Hepatocyte (in vitro differentiated cells): ENCODE data around the gene XYLT1. TPM values are rescaled to one million over a fixed set of nuclear protein-coding genes. Genes with fewer than 3 reads are reported as not detected.
A peak's percentile ranks its signal among the peaks of the same experiment; 100 is the strongest.

Experiments
- DNase-seq: peaks from one replicate; pipeline ENCODE4 v3.0.0-alpha.2; 2016; ENCODE audit warnings: low spot score
- H2AFZ ChIP-seq: fragments of 200-600 bp; sonication (generic); 2 replicates; pipeline ENCODE4 v1.6.0; 2016; ENCODE audit warnings: antibody characterized with exemption, mild to moderate bottlenecking
- H3K27ac ChIP-seq: fragments of 200-600 bp; sonication (generic); 2 replicates; pipeline ENCODE4 v1.5.1; 2016; ENCODE audit warnings: mild to moderate bottlenecking
- H3K27me3 ChIP-seq: fragments of 200-600 bp; sonication (generic); 2 replicates; pipeline ENCODE4 v1.6.1; 2016
- H3K36me3 ChIP-seq: fragments of 200-600 bp; sonication (generic); replicated peaks from 2 replicates; pipeline ENCODE4 v1.5.1; 2016; ENCODE audit warnings: low read depth; ENCODE audit not compliant: insufficient read depth
- H3K4me1 ChIP-seq: fragments of 200-600 bp; sonication (generic); 2 replicates; pipeline ENCODE4 v1.5.1; 2016; ENCODE audit warnings: mild to moderate bottlenecking, moderate library complexity; ENCODE audit not compliant: insufficient read depth
- H3K4me2 ChIP-seq: fragments of 200-600 bp; sonication (generic); 2 replicates; pipeline ENCODE4 v1.6.0; 2016
- H3K4me3 ChIP-seq: fragments of 200-600 bp; sonication (generic); 2 replicates; pipeline ENCODE4 v1.5.1; 2016; ENCODE audit warnings: mild to moderate bottlenecking
- H3K79me2 ChIP-seq: fragments of 200-600 bp; sonication (generic); 2 replicates; pipeline ENCODE4 v1.6.0; 2017; ENCODE audit warnings: mild to moderate bottlenecking
- H3K9me2 ChIP-seq: fragments of 200-600 bp; sonication (generic); replicated peaks from 2 replicates; pipeline ENCODE4 v1.6.0; 2017; ENCODE audit warnings: mild to moderate bottlenecking; ENCODE audit not compliant: insufficient read depth
- H3K9me3 ChIP-seq: fragments of 200-600 bp; sonication (generic); 2 replicates; pipeline ENCODE4 v1.5.1; 2016; ENCODE audit warnings: low read depth, mild to moderate bottlenecking
- H4K20me1 ChIP-seq: fragments of 200-600 bp; sonication (generic); 2 replicates; pipeline ENCODE4 v1.6.0; 2016; ENCODE audit warnings: mild to moderate bottlenecking; ENCODE audit not compliant: insufficient read depth, poor library complexity, severe bottlenecking
- EZH2 ChIP-seq: fragments of 200-600 bp; sonication (generic); IDR thresholded peaks from 2 replicates; pipeline ENCODE4 v1.6.1; 2016; ENCODE audit warnings: antibody characterized with exemption, mild to moderate bottlenecking, borderline replicate concordance
- EZH2phosphoT487 ChIP-seq: fragments of 200-600 bp; sonication (generic); IDR thresholded peaks from one replicate; pipeline ENCODE4 v1.6.1; 2018; ENCODE audit warnings: antibody characterized with exemption, mild to moderate bottlenecking, low read depth, moderate library complexity; ENCODE audit not compliant: unreplicated experiment, severe bottlenecking
- WGBS: methylation state at CpG from one replicate; pipeline ENCODE4 v1.1.6; 2016; ENCODE audit warnings: low lambda C conversion rate; ENCODE audit errors: missing lambda C conversion rate; 5-methylcytosine and 5-hydroxymethylcytosine counted together
- polyA plus RNA-seq: library from polyadenylated mRNA; unstranded; fragments of >200 nt; fragmentation: Nextera tagmentation; extraction: Ambion mirVana; gene quantifications from 2 replicates; pipeline ENCODE4 v1.2.1, GENCODE V29; 2016
- total RNA-seq: library from RNA; depleted of rRNA; stranded (reverse); fragments of >200 nt; gene quantifications from 2 replicates; pipeline ENCODE4 v1.2.3, GENCODE V29; 2014
- TF ChIP-seq, protein P1 (sequence below): fragments of 200-600 bp; sonication (generic); IDR thresholded peaks from 2 replicates; pipeline ENCODE4 v1.5.1; 2016; ENCODE audit warnings: antibody characterized with exemption, mild to moderate bottlenecking; ENCODE audit not compliant: poor library complexity

Gene XYLT1
- total and polyA plus RNA-seq, 2 experiments from 2014 or later, result 6.9 to 13.7 TPM

DNA sequence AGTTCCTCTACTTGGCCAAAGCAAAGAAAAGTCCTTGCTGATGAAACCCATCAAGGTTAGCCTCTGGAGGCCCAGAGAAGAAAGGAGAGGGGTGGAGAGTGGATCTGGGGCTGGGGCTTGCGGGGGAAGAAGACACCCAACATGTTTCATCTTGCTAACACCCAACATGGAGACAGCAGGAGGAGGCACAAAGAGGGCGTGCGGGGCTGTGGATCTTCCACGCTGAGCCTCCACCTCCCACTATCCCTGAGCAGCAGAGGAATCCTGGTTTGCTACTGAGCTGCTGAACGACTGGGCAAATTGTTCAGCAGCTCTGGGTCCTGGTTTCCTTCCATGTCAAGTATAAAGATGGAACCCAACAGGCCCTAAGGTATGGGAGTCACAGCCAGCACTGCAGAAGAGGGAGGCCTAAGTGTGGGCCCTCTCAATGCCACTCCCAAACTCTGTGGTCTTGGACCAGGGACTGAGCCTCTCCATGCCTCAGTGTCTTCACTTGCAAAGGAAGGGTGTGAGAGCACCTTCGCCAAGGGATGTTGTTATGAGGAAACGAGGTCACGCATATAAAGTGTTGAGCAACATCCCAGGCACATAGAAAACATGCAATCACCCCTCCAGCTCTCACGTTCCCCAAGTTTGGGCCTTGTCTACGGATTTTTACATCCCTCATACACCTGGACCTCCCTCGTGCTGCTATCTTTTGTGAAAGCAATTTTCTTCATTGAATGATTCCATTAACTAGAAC is 122.5 kb downstream of the XYLT1 start:
- H3K36me3 ChIP-seq, result no peaks in the 10 kb centered on the region

DNA sequence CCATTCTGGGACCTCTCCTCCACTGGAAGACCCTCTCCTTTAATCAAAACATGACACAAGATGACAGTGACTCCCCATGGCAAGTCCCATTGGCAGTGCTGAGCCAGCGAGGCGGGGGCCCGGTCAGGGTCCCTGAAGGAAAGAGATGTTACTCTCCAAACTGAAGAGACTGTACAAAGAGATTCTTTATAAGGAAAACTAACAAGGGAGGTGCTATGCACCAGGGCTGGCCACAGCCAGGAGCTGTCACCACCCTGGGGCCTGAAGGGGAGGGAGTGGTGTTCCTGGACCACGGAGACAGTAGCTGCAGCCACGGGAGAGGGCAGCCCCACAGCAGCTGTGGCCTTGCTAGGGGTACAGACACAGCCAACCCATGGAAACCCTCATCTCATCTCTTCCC is 123.1 kb downstream of the XYLT1 start:
- TF ChIP-seq EZH2phosphoT487 (no peak), EZH2 (no peak)
- TF ChIP-seq, protein P1, sequence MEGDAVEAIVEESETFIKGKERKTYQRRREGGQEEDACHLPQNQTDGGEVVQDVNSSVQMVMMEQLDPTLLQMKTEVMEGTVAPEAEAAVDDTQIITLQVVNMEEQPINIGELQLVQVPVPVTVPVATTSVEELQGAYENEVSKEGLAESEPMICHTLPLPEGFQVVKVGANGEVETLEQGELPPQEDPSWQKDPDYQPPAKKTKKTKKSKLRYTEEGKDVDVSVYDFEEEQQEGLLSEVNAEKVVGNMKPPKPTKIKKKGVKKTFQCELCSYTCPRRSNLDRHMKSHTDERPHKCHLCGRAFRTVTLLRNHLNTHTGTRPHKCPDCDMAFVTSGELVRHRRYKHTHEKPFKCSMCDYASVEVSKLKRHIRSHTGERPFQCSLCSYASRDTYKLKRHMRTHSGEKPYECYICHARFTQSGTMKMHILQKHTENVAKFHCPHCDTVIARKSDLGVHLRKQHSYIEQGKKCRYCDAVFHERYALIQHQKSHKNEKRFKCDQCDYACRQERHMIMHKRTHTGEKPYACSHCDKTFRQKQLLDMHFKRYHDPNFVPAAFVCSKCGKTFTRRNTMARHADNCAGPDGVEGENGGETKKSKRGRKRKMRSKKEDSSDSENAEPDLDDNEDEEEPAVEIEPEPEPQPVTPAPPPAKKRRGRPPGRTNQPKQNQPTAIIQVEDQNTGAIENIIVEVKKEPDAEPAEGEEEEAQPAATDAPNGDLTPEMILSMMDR, result no peak
- H3K4me1 ChIP-seq, result peaks cover 10% of the 10 kb centered on the region
- no peaks in the 10 kb centered on the region for H4K20me1 ChIP-seq
- WGBS, result 85% methylated on average over 5 of the region's 5 CpGs
- H3K9me3 ChIP-seq, result no peaks in the 10 kb centered on the region
- H3K9me2 ChIP-seq, result no peaks in the 10 kb centered on the region
- no peak overlapping the region for H3K27ac ChIP-seq
- H2AFZ ChIP-seq, result no peak overlapping the region
- no peaks in the 10 kb centered on the region for H3K27me3 ChIP-seq
- no peak for DNase-seq
- no peaks in the 10 kb centered on the region for H3K79me2 ChIP-seq
- H3K4me2 ChIP-seq, result no peak overlapping the region
- H3K36me3 ChIP-seq, result no peaks in the 10 kb centered on the region
- H3K4me3 ChIP-seq, result no peak overlapping the region

More for the DNA sequence above, 122.5 kb downstream of the XYLT1 start:
- WGBS, result 93% methylated on average over 10 of the region's 11 CpGs
- Histone ChIP-seq H3K4me2 (no peak overlapping the region), H2AFZ (no peak overlapping the region), H3K9me3 (no peaks in the 10 kb centered on the region), H3K79me2 (no peaks in the 10 kb centered on the region), H3K27ac (no peak overlapping the region), H3K9me2 (no peaks in the 10 kb centered on the region), H3K4me3 (no peak overlapping the region), H4K20me1 (no peaks in the 10 kb centered on the region), H3K27me3 (no peaks in the 10 kb centered on the region), H3K4me1 (peaks cover 10% of the 10 kb centered on the region)
- TF ChIP-seq EZH2 (no peak), EZH2phosphoT487 (no peak)
- TF ChIP-seq, protein P1, result no peak
- no peak for DNase-seq

DNA sequence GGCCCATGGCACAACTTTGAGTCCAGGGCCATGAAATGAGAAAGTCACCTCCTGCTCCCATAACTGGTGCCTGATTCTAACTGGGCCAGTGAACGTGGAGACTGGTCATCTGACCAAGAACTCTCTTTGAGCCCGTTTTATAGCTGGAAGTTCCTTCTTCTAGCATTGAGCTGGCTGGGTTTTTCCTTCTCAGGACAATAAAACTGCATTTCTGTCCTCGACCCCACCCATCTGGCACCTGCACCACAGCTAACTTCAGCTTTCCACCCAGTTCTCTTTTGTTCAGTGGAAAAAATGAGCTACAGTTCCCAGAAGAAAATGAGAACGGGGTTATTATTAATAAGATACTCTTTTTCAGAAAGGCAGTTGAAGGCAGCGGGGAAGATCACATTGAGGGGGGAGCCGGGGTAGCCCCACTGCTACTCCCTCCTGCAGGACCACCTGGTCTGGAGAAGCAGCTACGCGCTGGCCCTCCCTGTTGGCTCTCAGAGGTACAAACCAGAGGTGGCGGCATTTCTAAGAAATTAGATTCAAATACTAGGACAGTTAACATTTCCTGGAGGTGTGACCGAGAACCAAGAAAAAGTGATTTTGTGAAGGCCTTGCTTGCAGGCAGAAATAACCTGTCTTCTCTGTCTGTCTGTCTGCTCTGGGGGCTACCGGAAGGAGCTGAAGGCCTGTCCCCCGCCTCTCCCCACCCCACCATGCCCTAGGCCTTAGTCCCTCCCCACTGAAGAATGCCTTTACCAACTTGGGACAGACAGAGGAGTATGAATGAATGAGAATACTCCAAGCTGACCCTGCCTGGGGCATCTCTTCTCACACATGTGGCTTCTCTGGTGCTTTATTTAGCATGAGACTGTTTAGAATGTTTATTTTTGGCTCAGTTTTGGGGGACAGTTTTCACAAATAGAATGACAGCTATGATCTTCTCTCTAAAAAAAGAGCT is 123.9 kb downstream of the XYLT1 start:
- Histone ChIP-seq H3K4me2 (no peak overlapping the region), H3K27ac (peak overlapping the region; percentile 52), H4K20me1 (no peaks in the 10 kb centered on the region), H3K4me3 (no peak overlapping the region), H3K27me3 (no peaks in the 10 kb centered on the region), H3K79me2 (no peaks in the 10 kb centered on the region), H3K9me2 (no peaks in the 10 kb centered on the region), H3K4me1 (peaks cover 10% of the 10 kb centered on the region), H3K36me3 (no peaks in the 10 kb centered on the region), H3K9me3 (no peaks in the 10 kb centered on the region), H2AFZ (no peak overlapping the region)
- WGBS, result 86% methylated on average over 11 of the region's 12 CpGs
- TF ChIP-seq, protein P1, result no peak
- no peak for TF ChIP-seq EZH2phosphoT487
- no peak for TF ChIP-seq EZH2
- DNase-seq, result peak; percentile 36
